Esophagus (tissue), 2 donors: ENCODE results near the gene ARID1B. TPM values are rescaled to one million over a fixed set of nuclear protein-coding genes. Genes with fewer than 3 reads are reported as not detected.

Experiments
- H3K27ac ChIP-seq, 2 donors: one replicate each; pipeline ENCODE4 v1.5.1; 2013; ENCODE audit warnings: low read depth in 2 of 2, mild to moderate bottlenecking in 2 of 2, inconsistent platforms in 1 of 2, low read length in 1 of 2, moderate library complexity in 1 of 2
- H3K27me3 ChIP-seq, 2 donors: one replicate each; pipeline ENCODE4 v1.6.1; 2013; ENCODE audit warnings: low read length in 2 of 2, control low read depth in 1 of 2, mild to moderate bottlenecking in 1 of 2; ENCODE audit not compliant: insufficient read depth in 2 of 2, control insufficient read depth in 1 of 2
- H3K36me3 ChIP-seq, 2 donors: one replicate each; pipeline ENCODE4 v1.6.1; 2013; ENCODE audit warnings: low read length in 1 of 2; ENCODE audit not compliant: control insufficient read depth in 2 of 2, insufficient read depth in 2 of 2
- H3K4me1 ChIP-seq, 2 donors: one replicate each; pipeline ENCODE4 v1.6.1; 2013; ENCODE audit warnings: low read length in 1 of 2; ENCODE audit not compliant: control insufficient read depth in 2 of 2, insufficient read depth in 2 of 2
- H3K4me3 ChIP-seq, 2 donors: one replicate each; pipeline ENCODE4 v1.5.1; 2013; ENCODE audit warnings: low read length in 2 of 2, mild to moderate bottlenecking in 2 of 2, low read depth in 1 of 2, moderate library complexity in 1 of 2
- H3K9me3 ChIP-seq, 2 donors: one replicate each; pipeline ENCODE4 v1.6.1; 2013; ENCODE audit warnings: mild to moderate bottlenecking in 2 of 2, low read depth in 1 of 2, low read length in 1 of 2, moderate library complexity in 1 of 2; ENCODE audit not compliant: control insufficient read depth in 2 of 2, insufficient read depth in 1 of 2
- WGBS, 2 donors: extraction: QIAGEN DNeasy Blood & Tissue Kit; methylation state at CpG; one replicate each; pipeline ENCODE4 v1.1.7; 2013; 5-methylcytosine and 5-hydroxymethylcytosine counted together
- polyA plus RNA-seq, 2 donors: library from polyadenylated mRNA; stranded (reverse); fragments of 200-250 nt; gene quantifications; one replicate each; pipeline ENCODE4 v1.2.3, GENCODE V29; 2013
- donor health status: healthy with polysubstance abuse.
- donor health status: Bipolar disorder and iron deficiency.

Gene ARID1B
- polyA plus RNA-seq, 2 donors = 15.9 to 16.1 TPM

- peaks cover 0 to 3% of the 10 kb centered on the region in 2 donors for H3K36me3 ChIP-seq
- no peaks in the 10 kb centered on the region for H3K27me3 ChIP-seq
- H3K27ac ChIP-seq = no peak overlapping the region
- peaks cover 0 to 2% of the 10 kb centered on the region in 2 donors for H3K4me1 ChIP-seq
- H3K9me3 ChIP-seq = no peaks in the 10 kb centered on the region
- no peak overlapping the region for H3K4me3 ChIP-seq
Observed at GRCh38 chr6:157076451-157076822, 299.3 kb downstream of the ARID1B start.

- 94 to 96% methylated on average over 7 of the region's 7 CpGs for WGBS, 2 donors
- H3K4me1 ChIP-seq = peaks cover 0 to 2% of the 10 kb centered on the region in 2 donors
- no peak overlapping the region for H3K4me3 ChIP-seq
- H3K9me3 ChIP-seq = no peaks in the 10 kb centered on the region
- no peaks in the 10 kb centered on the region for H3K27me3 ChIP-seq
- H3K36me3 ChIP-seq = peaks cover 0 to 3% of the 10 kb centered on the region in 2 donors
- H3K27ac ChIP-seq = no peak overlapping the region
Observed at GRCh38 chr6:157077251-157077650, 300.1 kb downstream of the ARID1B start.

GRCh38 chr6:157078326-157078725 lies 301.1 kb downstream of the ARID1B start:
- H3K4me3 ChIP-seq = no peak overlapping the region
- 84 to 85% methylated on average over 3 of the region's 3 CpGs for WGBS, 2 donors
- peaks cover 0 to 2% of the 10 kb centered on the region in 2 donors for H3K4me1 ChIP-seq
- H3K36me3 ChIP-seq = peaks cover 0 to 3% of the 10 kb centered on the region in 2 donors
- no peak overlapping the region for H3K27ac ChIP-seq
- H3K27me3 ChIP-seq = no peaks in the 10 kb centered on the region
- no peaks in the 10 kb centered on the region for H3K9me3 ChIP-seq

GRCh38 chr6:157079277-157079676 lies 302.1 kb downstream of the ARID1B start:
- Histone ChIP-seq H3K27ac (no peak overlapping the region), H3K4me3 (no peak overlapping the region), H3K36me3 (no peaks in the 10 kb centered on the region), H3K4me1 (peaks cover 0 to 2% of the 10 kb centered on the region in 2 donors), H3K9me3 (no peaks in the 10 kb centered on the region), H3K27me3 (no peaks in the 10 kb centered on the region)
- 74 to 81% methylated on average over 1 of the region's 1 CpG for WGBS, 2 donors

- Histone ChIP-seq H3K27me3 (no peaks in the 10 kb centered on the region), H3K36me3 (no peaks in the 10 kb centered on the region), H3K4me3 (no peak overlapping the region), H3K9me3 (no peaks in the 10 kb centered on the region), H3K27ac (no peak overlapping the region), H3K4me1 (peaks cover 0 to 2% of the 10 kb centered on the region in 2 donors)
- 78 to 79% methylated on average over 3 of the region's 3 CpGs for WGBS, 2 donors
Observed at GRCh38 chr6:157079771-157080170, 302.6 kb downstream of the ARID1B start.

- peaks cover 0 to 2% of the 10 kb centered on the region in 2 donors for H3K4me1 ChIP-seq
- H3K9me3 ChIP-seq = no peaks in the 10 kb centered on the region
Observed at GRCh38 chr6:157080986-157081391, 303.8 kb downstream of the ARID1B start.

GRCh38 chr6:157083343-157083742 lies 306.2 kb downstream of the ARID1B start:
- H3K9me3 ChIP-seq = no peaks in the 10 kb centered on the region
- 71 to 78% methylated on average over 7 of the region's 7 CpGs for WGBS, 2 donors
- H3K27ac ChIP-seq = no peak overlapping the region
- H3K27me3 ChIP-seq = no peaks in the 10 kb centered on the region
- no peaks in the 10 kb centered on the region for H3K4me1 ChIP-seq
- H3K36me3 ChIP-seq = peaks cover 0 to 4% of the 10 kb centered on the region in 2 donors
- H3K4me3 ChIP-seq = no peak overlapping the region

More at GRCh38 chr6:157080986-157081391, 303.8 kb downstream of the ARID1B start:
- H3K36me3 ChIP-seq = no peaks in the 10 kb centered on the region
- H3K4me3 ChIP-seq = no peak overlapping the region
- H3K27me3 ChIP-seq = no peaks in the 10 kb centered on the region
- no peak overlapping the region for H3K27ac ChIP-seq

- Histone ChIP-seq H3K27me3 (no peaks in the 10 kb centered on the region), H3K27ac (no peak overlapping the region), H3K36me3 (peaks cover 0 to 11% of the 10 kb centered on the region in 2 donors), H3K4me3 (no peak overlapping the region), H3K4me1 (peaks cover 0 to 2% of the 10 kb centered on the region in 2 donors), H3K9me3 (no peaks in the 10 kb centered on the region)
- 94 to 96% methylated on average over 6 of the region's 6 CpGs for WGBS, 2 donors
Observed at GRCh38 chr6:157086632-157087031, 309.5 kb downstream of the ARID1B start.

GRCh38 chr6:157087974-157088373 lies 310.8 kb downstream of the ARID1B start:
- Histone ChIP-seq H3K4me1 (peaks cover 2% of the 10 kb centered on the region in 2 donors), H3K9me3 (no peaks in the 10 kb centered on the region), H3K36me3 (peaks cover 0 to 11% of the 10 kb centered on the region in 2 donors), H3K4me3 (no peak overlapping the region), H3K27me3 (no peaks in the 10 kb centered on the region), H3K27ac (no peak overlapping the region)
- 76 to 92% methylated on average over 2 of the region's 2 CpGs for WGBS, 2 donors

GRCh38 chr6:157088841-157089240 lies 311.7 kb downstream of the ARID1B start:
- Histone ChIP-seq H3K4me1 (peaks cover 2% of the 10 kb centered on the region in 2 donors), H3K27me3 (no peaks in the 10 kb centered on the region), H3K4me3 (no peak overlapping the region), H3K9me3 (no peaks in the 10 kb centered on the region), H3K27ac (no peak overlapping the region), H3K36me3 (peaks cover 0 to 11% of the 10 kb centered on the region in 2 donors)
- WGBS, 2 donors = 84 to 90% methylated on average over 3 of the region's 3 CpGs
